HepG2 (cell line): ENCODE measurements around the gene NFATC2. TPM values are rescaled to one million over a fixed set of nuclear protein-coding genes. Genes with fewer than 3 reads are reported as not detected.

Experiments
- ARNTL ChIP-seq: sonication (generic); formaldehyde crosslinking; IDR thresholded peaks from 2 replicates; pipeline ENCODE4 v1.4.0; 2020; ENCODE audit warnings: mild to moderate bottlenecking, missing genetic modification reagents
- CCAR2 ChIP-seq: fragments of 200-400 bp; formaldehyde crosslinking; optimal IDR thresholded peaks from 2 replicates; pipeline ENCODE3; 2018; ENCODE audit warnings: low read depth, mild to moderate bottlenecking, low read length, moderate library complexity
- CREB3 ChIP-seq: sonication (generic); formaldehyde crosslinking; IDR thresholded peaks from 2 replicates; pipeline ENCODE4 v1.5.0; 2020; ENCODE audit warnings: missing genetic modification reagents
- DRAP1 ChIP-seq: IDR thresholded peaks from 2 replicates; pipeline ENCODE4 v1.6.1; 2016; ENCODE audit warnings: missing genetic modification reagents, missing compliant biosample characterization
- FOXP1 ChIP-seq, 2 experiments: fragments of 450-650 bp in 1 of 2; IDR thresholded peaks; 2 replicates each; pipeline ENCODE4 v1.6.1; 2017 to 2018; ENCODE audit warnings: antibody characterized with exemption in 1 of 2
- GTF2F1 ChIP-seq: fragments of 150-350 bp; IDR thresholded peaks from 2 replicates; pipeline ENCODE4 v1.6.1; 2014; ENCODE audit warnings: low read length
- HIVEP1 ChIP-seq: sonication (generic); formaldehyde crosslinking; IDR thresholded peaks from 2 replicates; pipeline ENCODE4 v1.4.0; 2020; ENCODE audit warnings: mild to moderate bottlenecking, missing genetic modification reagents
- HMG20A ChIP-seq: IDR thresholded peaks from 2 replicates; pipeline ENCODE4 v1.6.1; 2016; ENCODE audit warnings: borderline replicate concordance
- HNRNPH1 ChIP-seq: fragments of 200-400 bp; formaldehyde crosslinking; optimal IDR thresholded peaks from 2 replicates; pipeline ENCODE3; 2017; ENCODE audit warnings: mild to moderate bottlenecking, low read depth, low read length
- KDM6A ChIP-seq: IDR thresholded peaks from 2 replicates; pipeline ENCODE4 v1.6.1; 2016; ENCODE audit warnings: low read depth
- MAF1 ChIP-seq: sonication (generic); formaldehyde crosslinking; IDR thresholded peaks from 2 replicates; pipeline ENCODE4 v1.5.0; 2020; ENCODE audit warnings: missing genetic modification reagents, borderline replicate concordance
- MAZ ChIP-seq, 2 experiments: sonication (generic) in 1 of 2; formaldehyde crosslinking in 1 of 2; IDR thresholded peaks; 2 replicates each; pipeline versions ENCODE4 v1.5.0 to v1.6.1; 2012 to 2020; ENCODE audit warnings: low read depth in 2 of 2, mild to moderate bottlenecking in 2 of 2, borderline replicate concordance in 1 of 2, improper control_type of control experiment in 1 of 2, low read length in 1 of 2, missing genetic modification reagents in 1 of 2, moderate library complexity in 1 of 2
- POLR2AphosphoS5 ChIP-seq: IDR thresholded peaks from 2 replicates; pipeline ENCODE4 v1.6.1; 2012; ENCODE audit warnings: low read depth, low read length
- POLR2G ChIP-seq: fragments of 200-400 bp; formaldehyde crosslinking; IDR thresholded peaks from 2 replicates; pipeline ENCODE4 v1.6.1; 2018; ENCODE audit warnings: mild to moderate bottlenecking, low read depth, low read length, moderate library complexity
- PRPF4 ChIP-seq: fragments of 200-400 bp; formaldehyde crosslinking; IDR thresholded peaks from 2 replicates; pipeline ENCODE4 v1.6.1; 2016; ENCODE audit warnings: low read length, low read depth; ENCODE audit not compliant: poor library complexity, severe bottlenecking
- SOX5 ChIP-seq: IDR thresholded peaks from 2 replicates; pipeline ENCODE4 v1.6.1; 2016; ENCODE audit warnings: borderline replicate concordance
- THAP7 ChIP-seq: sonication (generic); formaldehyde crosslinking; IDR thresholded peaks from 2 replicates; pipeline ENCODE4 v1.8.1; 2023; ENCODE audit warnings: mild to moderate bottlenecking, missing genetic modification reagents
- THYN1 ChIP-seq: sonication (generic); formaldehyde crosslinking; IDR thresholded peaks from 2 replicates; pipeline ENCODE4 v1.8.1; 2023; ENCODE audit warnings: low read depth, mild to moderate bottlenecking, moderate library complexity, missing genetic modification reagents, borderline replicate concordance
- ZC3H4 ChIP-seq: sonication (generic); formaldehyde crosslinking; IDR thresholded peaks from 2 replicates; pipeline ENCODE4 v1.4.0; 2020; ENCODE audit warnings: missing genetic modification reagents, borderline replicate concordance
- ZNF121 ChIP-seq: sonication (generic); formaldehyde crosslinking; IDR thresholded peaks from 2 replicates; pipeline ENCODE4 v1.5.0; 2020; ENCODE audit warnings: mild to moderate bottlenecking, missing genetic modification reagents
- ZNF124 ChIP-seq: sonication (generic); formaldehyde crosslinking; IDR thresholded peaks from 2 replicates; pipeline ENCODE4 v1.4.0; 2020; ENCODE audit warnings: missing genetic modification reagents
- ZNF512 ChIP-seq: sonication (generic); formaldehyde crosslinking; IDR thresholded peaks from 2 replicates; pipeline ENCODE4 v1.4.0; 2020; ENCODE audit warnings: mild to moderate bottlenecking, missing genetic modification reagents
- ZNF570 ChIP-seq: sonication (generic); formaldehyde crosslinking; IDR thresholded peaks from 2 replicates; pipeline ENCODE4 v1.4.0; 2020; ENCODE audit warnings: mild to moderate bottlenecking, missing genetic modification reagents, borderline replicate concordance
- ZNF746 ChIP-seq: sonication (generic); formaldehyde crosslinking; IDR thresholded peaks from 2 replicates; pipeline ENCODE4 v1.8.0; 2022; ENCODE audit warnings: mild to moderate bottlenecking, missing genetic modification reagents
- polyA plus RNA-seq, 8 experiments: library from polyadenylated mRNA; depleted of rRNA in 3 of 8; stranded (reverse) in 7 of 8; unstranded in 1 of 8; fragments of >200 nt; fragmentation: Illumina TruSeq in 4 of 8; extraction: Trizol in 4 of 8; gene quantifications; 2 replicates each; pipeline versions ENCODE4 v1.2.1 to v1.2.3, GENCODE V29; 2011 to 2016; ENCODE audit warnings: low read depth in 4 of 8, missing spikeins in 1 of 8, mixed read lengths in 1 of 8; ENCODE audit not compliant: insufficient read depth in 1 of 8
- total RNA-seq, 5 experiments: library from RNA; depleted of rRNA; stranded (reverse); fragments of >200 nt; fragmentation: Illumina TruSeq; extraction: Trizol; gene quantifications; 2 replicates each; pipeline ENCODE4 v1.2.3, GENCODE V29; 2016; ENCODE audit warnings: low read depth in 1 of 5
- TF ChIP-seq, protein P1 (sequence below): IDR thresholded peaks from 2 replicates; pipeline ENCODE4 v1.6.1; 2016; ENCODE audit warnings: missing compliant biosample characterization, missing genetic modification reagents, borderline replicate concordance

Gene NFATC2
- total and polyA plus RNA-seq, 2 of the 13 experiments (the other 11 are each of a cell fraction or from before 2014, with no cell fraction given) = 1.9 to 3.3 TPM

- TF ChIP-seq PRPF4 (no peak), ZNF121 (CRISPR knock-in tag) (no peak), POLR2G (no peak), ZNF124 (no peak), ZNF512 (no peak), THAP7 (CRISPR knock-in tag) (no peak), ZC3H4 (CRISPR knock-in tag) (no peak), CCAR2 (no peak), CREB3 (CRISPR knock-in tag) (no peak), HMG20A (CRISPR knock-in tag) (peak; percentile 45; the same call in 1 of the 2 replicates), HIVEP1 (CRISPR knock-in tag) (no peak), GTF2F1 (no peak), ARNTL (CRISPR knock-in tag) (peak; percentile 52; the same call in 1 of the 2 replicates), FOXP1 (IDR thresholded peaks at IDR 0.05) (peak; percentile 49; the same call in 1 of the 2 replicates), FOXP1 (CRISPR knock-in tag; IDR thresholded peaks at IDR 0.05) (peak; percentile 92), KDM6A (peak; percentile 64; the same call in 1 of the 2 replicates), DRAP1 (no peak), ZNF570 (CRISPR knock-in tag) (no peak), POLR2AphosphoS5 (no peak), ZNF746 (CRISPR knock-in tag) (no peak; the same call in 1 of the 2 replicates), MAF1 (no peak), MAZ (IDR thresholded peaks at IDR 0.05; ENCODE audit: borderline replicate concordance, low read depth, low read length) (no peak), MAZ (CRISPR knock-in tag; IDR thresholded peaks at IDR 0.05; ENCODE audit: low read depth) (no peak), SOX5 (CRISPR knock-in tag) (peak; percentile 31; the same call in 1 of the 2 replicates), HNRNPH1 (no peak), THYN1 (CRISPR knock-in tag) (no peak)
- TF ChIP-seq, protein P1, sequence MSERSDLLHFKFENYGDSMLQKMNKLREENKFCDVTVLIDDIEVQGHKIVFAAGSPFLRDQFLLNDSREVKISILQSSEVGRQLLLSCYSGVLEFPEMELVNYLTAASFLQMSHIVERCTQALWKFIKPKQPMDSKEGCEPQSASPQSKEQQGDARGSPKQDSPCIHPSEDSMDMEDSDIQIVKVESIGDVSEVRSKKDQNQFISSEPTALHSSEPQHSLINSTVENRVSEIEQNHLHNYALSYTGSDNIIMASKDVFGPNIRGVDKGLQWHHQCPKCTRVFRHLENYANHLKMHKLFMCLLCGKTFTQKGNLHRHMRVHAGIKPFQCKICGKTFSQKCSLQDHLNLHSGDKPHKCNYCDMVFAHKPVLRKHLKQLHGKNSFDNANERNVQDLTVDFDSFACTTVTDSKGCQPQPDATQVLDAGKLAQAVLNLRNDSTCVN (CRISPR knock-in tag) = peak; percentile 92
Measured at GRCh38 chr20:51563486-51564332, 21.2 kb upstream of the NFATC2 start (continued).
